ENCODE results near the gene ID4.

ID4 gene

DNA sequence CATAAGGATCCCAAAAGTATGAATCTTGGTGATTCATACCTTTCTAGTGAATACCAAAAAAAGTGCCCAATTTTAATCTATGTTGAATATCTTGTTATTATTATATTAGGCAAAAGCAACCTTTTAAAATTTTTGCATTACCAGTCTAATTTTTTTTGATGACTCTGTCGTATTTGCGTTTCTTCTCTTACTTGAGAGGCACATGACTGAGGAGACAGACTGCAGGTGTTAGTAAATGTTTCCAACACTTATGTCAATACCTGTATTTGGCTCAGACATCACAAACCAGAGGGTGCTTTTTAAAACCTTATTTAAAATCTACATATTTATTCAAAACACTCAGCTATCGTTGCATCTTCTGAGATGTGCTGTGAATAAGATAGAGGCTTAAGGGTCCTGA is 27.1 kb downstream of the ID4 start:
- Histone ChIP-seq H3K36me3 (ENCODE audit: control insufficient read depth in 2 of 2, insufficient read depth in 1 of 2, low read length in 2 of 2) (no peaks in the 10 kb centered on the region), H3K27ac (ENCODE audit: extremely low read depth, low read depth, low read length) (no peak overlapping the region), H3K9me3 (ENCODE audit: control insufficient read depth, insufficient read depth, low read depth, low read length) (no peaks in the 10 kb centered on the region), H3K4me1 (ENCODE audit: control insufficient read depth, insufficient read depth, low read length) (peaks cover 4% of the 10 kb centered on the region; the same call in 1 of the 2 replicates), H3K4me3 (ENCODE audit: low read depth, low read length) (no peak overlapping the region)
- ChIA-PET POLR2A (no interaction called here), CTCF (interaction anchor here (0.8 to 1.9 kb wide), 3 partner anchors 9 to 192 kb away, joined by 3 to 4 read pairs (median 4); no protein-coding TSS in a partner anchor)
- TF ChIP-seq, protein P1, sequence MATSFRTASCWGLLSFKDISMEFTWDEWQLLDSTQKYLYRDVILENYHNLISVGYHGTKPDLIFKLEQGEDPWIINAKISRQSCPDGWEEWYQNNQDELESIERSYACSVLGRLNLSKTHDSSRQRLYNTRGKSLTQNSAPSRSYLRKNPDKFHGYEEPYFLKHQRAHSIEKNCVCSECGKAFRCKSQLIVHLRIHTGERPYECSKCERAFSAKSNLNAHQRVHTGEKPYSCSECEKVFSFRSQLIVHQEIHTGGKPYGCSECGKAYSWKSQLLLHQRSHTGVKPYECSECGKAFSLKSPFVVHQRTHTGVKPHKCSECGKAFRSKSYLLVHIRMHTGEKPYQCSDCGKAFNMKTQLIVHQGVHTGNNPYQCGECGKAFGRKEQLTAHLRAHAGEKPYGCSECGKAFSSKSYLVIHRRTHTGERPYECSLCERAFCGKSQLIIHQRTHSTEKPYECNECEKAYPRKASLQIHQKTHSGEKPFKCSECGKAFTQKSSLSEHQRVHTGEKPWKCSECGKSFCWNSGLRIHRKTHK (tag by site-specific recombination; IDR thresholded peaks at IDR 0.05): no peak
- TF ChIP-seq ZNF354C (tag by site-specific recombination; IDR thresholded peaks at IDR 0.05; ENCODE audit: borderline replicate concordance, low read depth): no peak

DNA sequence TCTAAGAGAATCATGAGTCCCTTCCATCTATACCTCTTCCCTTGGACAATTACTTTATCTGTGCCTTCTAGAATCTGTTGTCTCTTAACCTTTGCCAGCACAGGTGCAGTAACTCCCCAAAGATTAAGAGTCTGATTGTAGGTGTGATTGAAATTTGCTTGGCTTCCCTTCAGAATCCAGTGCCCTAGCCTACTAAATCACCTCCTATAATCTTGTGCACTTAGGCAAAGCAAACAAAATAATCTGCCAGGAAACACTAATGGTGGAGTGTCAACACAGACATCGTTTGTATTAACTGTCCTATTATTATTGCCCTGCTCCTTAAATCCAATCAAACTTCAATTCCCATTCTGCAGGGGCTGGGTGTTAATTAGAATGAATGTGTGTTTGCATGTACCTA is 28.0 kb downstream of the ID4 start:
- no peak overlapping the region for H3K27ac ChIP-seq (ENCODE audit: extremely low read depth, low read depth, low read length)
- H3K4me1 ChIP-seq (ENCODE audit: control insufficient read depth, insufficient read depth, low read length): peaks cover 4% of the 10 kb centered on the region; the same call in 1 of the 2 replicates
- POLR2A ChIA-PET: no interaction called here
- TF ChIP-seq ZNF354C (tag by site-specific recombination; IDR thresholded peaks at IDR 0.05; ENCODE audit: borderline replicate concordance, low read depth): no peak
- TF ChIP-seq TRIM28 (IDR thresholded peaks at IDR 0.05; ENCODE audit: borderline replicate concordance, low read length): no peak
- TF ChIP-seq, protein P1 (tag by site-specific recombination; IDR thresholded peaks at IDR 0.05): no peak
- TF ChIP-seq, protein P2, sequence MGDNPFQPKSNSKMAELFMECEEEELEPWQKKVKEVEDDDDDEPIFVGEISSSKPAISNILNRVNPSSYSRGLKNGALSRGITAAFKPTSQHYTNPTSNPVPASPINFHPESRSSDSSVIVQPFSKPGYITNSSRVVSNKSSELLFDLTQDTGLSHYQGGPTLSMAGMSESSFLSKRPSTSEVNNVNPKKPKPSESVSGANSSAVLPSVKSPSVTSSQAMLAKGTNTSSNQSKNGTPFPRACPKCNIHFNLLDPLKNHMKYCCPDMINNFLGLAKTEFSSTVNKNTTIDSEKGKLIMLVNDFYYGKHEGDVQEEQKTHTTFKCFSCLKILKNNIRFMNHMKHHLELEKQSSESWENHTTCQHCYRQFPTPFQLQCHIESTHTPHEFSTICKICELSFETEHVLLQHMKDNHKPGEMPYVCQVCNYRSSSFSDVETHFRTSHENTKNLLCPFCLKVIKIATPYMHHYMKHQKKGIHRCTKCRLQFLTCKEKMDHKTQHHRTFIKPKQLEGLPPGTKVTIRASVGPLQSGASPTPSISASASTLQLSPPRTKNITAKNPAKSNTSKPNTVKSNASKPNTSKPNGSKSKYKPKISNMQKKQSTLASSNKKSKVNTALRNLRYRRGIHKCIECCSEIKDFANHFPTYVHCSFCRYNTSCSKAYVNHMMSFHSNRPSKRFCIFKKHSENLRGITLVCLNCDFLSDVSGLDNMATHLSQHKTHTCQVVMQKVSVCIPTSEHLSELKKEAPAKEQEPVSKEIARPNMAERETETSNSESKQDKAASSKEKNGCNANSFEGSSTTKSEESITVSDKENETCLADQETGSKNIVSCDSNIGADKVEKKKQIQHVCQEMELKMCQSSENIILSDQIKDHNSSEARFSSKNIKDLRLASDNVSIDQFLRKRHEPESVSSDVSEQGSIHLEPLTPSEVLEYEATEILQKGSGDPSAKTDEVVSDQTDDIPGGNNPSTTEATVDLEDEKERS (tag by site-specific recombination; IDR thresholded peaks at IDR 0.05): no peak
- no peak for TF ChIP-seq ZNF37A (tag by site-specific recombination; IDR thresholded peaks at IDR 0.05)
- TF ChIP-seq, protein P3, sequence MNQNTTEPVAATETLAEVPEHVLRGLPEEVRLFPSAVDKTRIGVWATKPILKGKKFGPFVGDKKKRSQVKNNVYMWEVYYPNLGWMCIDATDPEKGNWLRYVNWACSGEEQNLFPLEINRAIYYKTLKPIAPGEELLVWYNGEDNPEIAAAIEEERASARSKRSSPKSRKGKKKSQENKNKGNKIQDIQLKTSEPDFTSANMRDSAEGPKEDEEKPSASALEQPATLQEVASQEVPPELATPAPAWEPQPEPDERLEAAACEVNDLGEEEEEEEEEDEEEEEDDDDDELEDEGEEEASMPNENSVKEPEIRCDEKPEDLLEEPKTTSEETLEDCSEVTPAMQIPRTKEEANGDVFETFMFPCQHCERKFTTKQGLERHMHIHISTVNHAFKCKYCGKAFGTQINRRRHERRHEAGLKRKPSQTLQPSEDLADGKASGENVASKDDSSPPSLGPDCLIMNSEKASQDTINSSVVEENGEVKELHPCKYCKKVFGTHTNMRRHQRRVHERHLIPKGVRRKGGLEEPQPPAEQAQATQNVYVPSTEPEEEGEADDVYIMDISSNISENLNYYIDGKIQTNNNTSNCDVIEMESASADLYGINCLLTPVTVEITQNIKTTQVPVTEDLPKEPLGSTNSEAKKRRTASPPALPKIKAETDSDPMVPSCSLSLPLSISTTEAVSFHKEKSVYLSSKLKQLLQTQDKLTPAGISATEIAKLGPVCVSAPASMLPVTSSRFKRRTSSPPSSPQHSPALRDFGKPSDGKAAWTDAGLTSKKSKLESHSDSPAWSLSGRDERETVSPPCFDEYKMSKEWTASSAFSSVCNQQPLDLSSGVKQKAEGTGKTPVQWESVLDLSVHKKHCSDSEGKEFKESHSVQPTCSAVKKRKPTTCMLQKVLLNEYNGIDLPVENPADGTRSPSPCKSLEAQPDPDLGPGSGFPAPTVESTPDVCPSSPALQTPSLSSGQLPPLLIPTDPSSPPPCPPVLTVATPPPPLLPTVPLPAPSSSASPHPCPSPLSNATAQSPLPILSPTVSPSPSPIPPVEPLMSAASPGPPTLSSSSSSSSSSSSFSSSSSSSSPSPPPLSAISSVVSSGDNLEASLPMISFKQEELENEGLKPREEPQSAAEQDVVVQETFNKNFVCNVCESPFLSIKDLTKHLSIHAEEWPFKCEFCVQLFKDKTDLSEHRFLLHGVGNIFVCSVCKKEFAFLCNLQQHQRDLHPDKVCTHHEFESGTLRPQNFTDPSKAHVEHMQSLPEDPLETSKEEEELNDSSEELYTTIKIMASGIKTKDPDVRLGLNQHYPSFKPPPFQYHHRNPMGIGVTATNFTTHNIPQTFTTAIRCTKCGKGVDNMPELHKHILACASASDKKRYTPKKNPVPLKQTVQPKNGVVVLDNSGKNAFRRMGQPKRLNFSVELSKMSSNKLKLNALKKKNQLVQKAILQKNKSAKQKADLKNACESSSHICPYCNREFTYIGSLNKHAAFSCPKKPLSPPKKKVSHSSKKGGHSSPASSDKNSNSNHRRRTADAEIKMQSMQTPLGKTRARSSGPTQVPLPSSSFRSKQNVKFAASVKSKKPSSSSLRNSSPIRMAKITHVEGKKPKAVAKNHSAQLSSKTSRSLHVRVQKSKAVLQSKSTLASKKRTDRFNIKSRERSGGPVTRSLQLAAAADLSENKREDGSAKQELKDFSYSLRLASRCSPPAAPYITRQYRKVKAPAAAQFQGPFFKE (tag by site-specific recombination; IDR thresholded peaks at IDR 0.05; ENCODE audit: borderline replicate concordance): no peak
- no peak for TF ChIP-seq ZNF221 (tag by site-specific recombination; IDR thresholded peaks at IDR 0.05; ENCODE audit: borderline replicate concordance)
- TF ChIP-seq ZNF112 (tag by site-specific recombination; IDR thresholded peaks at IDR 0.05): no peak
- no peak for TF ChIP-seq ZNF76 (tag by site-specific recombination; IDR thresholded peaks at IDR 0.05; ENCODE audit: borderline replicate concordance, low read depth)
- H3K4me3 ChIP-seq (ENCODE audit: low read depth, low read length): no peak overlapping the region
- no peaks in the 10 kb centered on the region for H3K36me3 ChIP-seq (ENCODE audit: control insufficient read depth in 2 of 2, insufficient read depth in 1 of 2, low read length in 2 of 2)
- CTCF ChIA-PET: no interaction called here
- no peaks in the 10 kb centered on the region for H3K9me3 ChIP-seq (ENCODE audit: control insufficient read depth, insufficient read depth, low read depth, low read length)
